ENCODE results near the gene NEDD4L.

GRCh38 chr18:58255701-58256311, 211.8 kb downstream of the NEDD4L start:
- TF ChIP-seq POLR2A (IDR thresholded peaks at IDR 0.05; ENCODE audit: low read depth) (no peak), CTCF (IDR thresholded peaks at IDR 0.05) (no peak), EP300 (IDR thresholded peaks at IDR 0.05) (no peak)

All from esophagus muscularis mucosa (tissue), 4 donors.